K562 (cell line): ENCODE data around the gene ADORA2A.

Experiments used
- CHD4 ChIP-seq: fragments of 200-600 bp; sonication (generic); IDR thresholded peaks from 3 replicates; pipeline ENCODE4 v1.6.1; 2012; ENCODE audit warnings: low read depth, mild to moderate bottlenecking, mixed read lengths, low read length, inconsistent platforms; ENCODE audit not compliant: insufficient read depth, insufficient replicate concordance, poor library complexity, severe bottlenecking
- MAZ ChIP-seq, 2 experiments: fragments of 450-650 bp in 1 of 2; sonication (generic) in 1 of 2; formaldehyde crosslinking; IDR thresholded peaks in 1 of 2; conservative IDR thresholded peaks in 1 of 2; 2 replicates each; pipeline versions ENCODE4 v1.4.0 to v1.5.0; 2020; ENCODE audit warnings: mild to moderate bottlenecking in 1 of 2, missing genetic modification reagents in 1 of 2
- MED1 ChIP-seq: sonication (generic); formaldehyde crosslinking; IDR thresholded peaks from 2 replicates; pipeline ENCODE4 v1.8.1; 2023; ENCODE audit warnings: missing genetic modification reagents, borderline replicate concordance
- TAF1 ChIP-seq: IDR thresholded peaks from 2 replicates; pipeline ENCODE4 v1.6.1; 2011; ENCODE audit warnings: mild to moderate bottlenecking, low read length, moderate library complexity; ENCODE audit not compliant: insufficient read depth, control insufficient read depth, severe bottlenecking; ENCODE audit errors: extremely low read depth
- TEAD4 ChIP-seq, 2 experiments: sonication (generic) in 1 of 2; formaldehyde crosslinking in 1 of 2; IDR thresholded peaks; 2 replicates each; pipeline versions ENCODE4 v1.6.1 to v1.8.0; 2012 to 2022; ENCODE audit warnings: borderline replicate concordance in 1 of 2, inconsistent platforms in 1 of 2, low read length in 1 of 2, mild to moderate bottlenecking in 1 of 2, missing genetic modification reagents in 1 of 2
- ZFX ChIP-seq: sonication (generic); formaldehyde crosslinking; IDR thresholded peaks from 2 replicates; pipeline ENCODE4 v1.8.0; 2022; ENCODE audit warnings: mild to moderate bottlenecking, missing genetic modification reagents, moderate library complexity
- TF ChIP-seq, protein P1 (sequence below), 3 experiments: IDR thresholded peaks in 2 of 3; conservative IDR thresholded peaks in 1 of 3; 2 replicates each; pipeline ENCODE4 v1.5.1; 2011 to 2012; ENCODE audit warnings: low read length in 3 of 3, mild to moderate bottlenecking in 3 of 3, control low read depth in 2 of 3, improper control_type of control experiment in 1 of 3, inconsistent platforms in 1 of 3, low read depth in 1 of 3, mixed read lengths in 1 of 3, moderate library complexity in 1 of 3; ENCODE audit not compliant: insufficient read depth in 2 of 3
- TF ChIP-seq, protein P2 (sequence below): fragments of 450-650 bp; IDR thresholded peaks from 2 replicates; pipeline ENCODE4 v1.6.1; 2016; ENCODE audit warnings: antibody characterized with exemption
- TF ChIP-seq, protein P3 (sequence below): fragments of 450-650 bp; formaldehyde crosslinking; IDR thresholded peaks from 2 replicates; pipeline ENCODE4 v1.4.0; 2020; ENCODE audit warnings: mild to moderate bottlenecking, mixed read lengths

DNA sequence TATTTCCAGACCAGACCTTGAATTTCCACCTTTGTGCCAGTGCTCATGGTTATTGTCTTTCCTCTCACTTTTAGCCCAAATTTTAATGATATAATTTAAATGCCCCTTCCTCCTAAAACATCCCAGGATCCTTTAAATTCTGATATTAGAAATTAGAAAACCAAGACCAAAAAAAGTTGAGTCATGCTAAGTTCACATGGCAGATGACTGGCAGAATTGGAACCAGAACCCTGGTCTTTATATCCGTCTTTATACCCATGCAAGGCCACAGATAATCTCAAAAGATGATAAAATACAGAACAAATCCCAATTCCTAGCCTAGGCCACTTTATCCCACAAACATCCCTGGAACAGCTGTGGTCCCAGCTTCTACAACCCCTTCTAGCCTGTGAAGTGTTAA is 26.5 kb downstream of the ADORA2A start:
- TF ChIP-seq CHD4 (no peak), MED1 (CRISPR knock-in tag) (no peak), ZFX (CRISPR knock-in tag) (no peak), MAZ (CRISPR knock-in tag; conservative IDR thresholded peaks at IDR 0.05 in 1 of 2, IDR thresholded peaks at IDR 0.05 in 1 of 2) (no peak), TEAD4 (IDR thresholded peaks at IDR 0.05; ENCODE audit: low read length) (no peak), TEAD4 (CRISPR knock-in tag; IDR thresholded peaks at IDR 0.05; ENCODE audit: borderline replicate concordance) (no peak), TAF1 (no peak)
- TF ChIP-seq, protein P1, sequence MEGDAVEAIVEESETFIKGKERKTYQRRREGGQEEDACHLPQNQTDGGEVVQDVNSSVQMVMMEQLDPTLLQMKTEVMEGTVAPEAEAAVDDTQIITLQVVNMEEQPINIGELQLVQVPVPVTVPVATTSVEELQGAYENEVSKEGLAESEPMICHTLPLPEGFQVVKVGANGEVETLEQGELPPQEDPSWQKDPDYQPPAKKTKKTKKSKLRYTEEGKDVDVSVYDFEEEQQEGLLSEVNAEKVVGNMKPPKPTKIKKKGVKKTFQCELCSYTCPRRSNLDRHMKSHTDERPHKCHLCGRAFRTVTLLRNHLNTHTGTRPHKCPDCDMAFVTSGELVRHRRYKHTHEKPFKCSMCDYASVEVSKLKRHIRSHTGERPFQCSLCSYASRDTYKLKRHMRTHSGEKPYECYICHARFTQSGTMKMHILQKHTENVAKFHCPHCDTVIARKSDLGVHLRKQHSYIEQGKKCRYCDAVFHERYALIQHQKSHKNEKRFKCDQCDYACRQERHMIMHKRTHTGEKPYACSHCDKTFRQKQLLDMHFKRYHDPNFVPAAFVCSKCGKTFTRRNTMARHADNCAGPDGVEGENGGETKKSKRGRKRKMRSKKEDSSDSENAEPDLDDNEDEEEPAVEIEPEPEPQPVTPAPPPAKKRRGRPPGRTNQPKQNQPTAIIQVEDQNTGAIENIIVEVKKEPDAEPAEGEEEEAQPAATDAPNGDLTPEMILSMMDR (IDR thresholded peaks at IDR 0.05 in 2 of 3, conservative IDR thresholded peaks at IDR 0.05 in 1 of 3; ENCODE audit: insufficient read depth in 2 of 3, low read depth in 1 of 3, low read length in 3 of 3), result no peak
- TF ChIP-seq, protein P2, sequence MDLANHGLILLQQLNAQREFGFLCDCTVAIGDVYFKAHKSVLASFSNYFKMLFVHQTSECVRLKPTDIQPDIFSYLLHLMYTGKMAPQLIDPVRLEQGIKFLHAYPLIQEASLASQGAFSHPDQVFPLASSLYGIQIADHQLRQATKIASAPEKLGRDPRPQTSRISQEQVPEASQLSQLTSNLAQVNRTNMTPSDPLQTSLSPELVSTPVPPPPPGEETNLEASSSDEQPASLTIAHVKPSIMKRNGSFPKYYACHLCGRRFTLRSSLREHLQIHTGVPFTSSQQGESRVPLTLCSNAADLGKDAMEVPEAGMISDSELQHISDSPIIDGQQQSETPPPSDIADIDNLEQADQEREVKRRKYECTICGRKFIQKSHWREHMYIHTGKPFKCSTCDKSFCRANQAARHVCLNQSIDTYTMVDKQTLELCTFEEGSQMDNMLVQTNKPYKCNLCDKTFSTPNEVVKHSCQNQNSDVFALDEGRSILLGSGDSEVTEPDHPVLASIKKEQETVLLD, result no peak
- TF ChIP-seq, protein P3, sequence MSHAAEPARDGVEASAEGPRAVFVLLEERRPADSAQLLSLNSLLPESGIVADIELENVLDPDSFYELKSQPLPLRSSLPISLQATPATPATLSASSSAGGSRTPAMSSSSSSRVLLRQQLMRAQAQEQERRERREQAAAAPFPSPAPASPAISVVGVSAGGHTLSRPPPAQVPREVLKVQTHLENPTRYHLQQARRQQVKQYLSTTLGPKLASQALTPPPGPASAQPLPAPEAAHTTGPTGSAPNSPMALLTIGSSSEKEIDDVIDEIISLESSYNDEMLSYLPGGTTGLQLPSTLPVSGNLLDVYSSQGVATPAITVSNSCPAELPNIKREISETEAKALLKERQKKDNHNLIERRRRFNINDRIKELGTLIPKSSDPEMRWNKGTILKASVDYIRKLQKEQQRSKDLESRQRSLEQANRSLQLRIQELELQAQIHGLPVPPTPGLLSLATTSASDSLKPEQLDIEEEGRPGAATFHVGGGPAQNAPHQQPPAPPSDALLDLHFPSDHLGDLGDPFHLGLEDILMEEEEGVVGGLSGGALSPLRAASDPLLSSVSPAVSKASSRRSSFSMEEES (CRISPR knock-in tag), result no peak
